Astrocyte (in vitro differentiated cells and primary cell): ENCODE measurements around the gene MAST2. TPM values are rescaled to one million over a fixed set of nuclear protein-coding genes. Genes with fewer than 3 reads are reported as not detected.
A peak's percentile ranks its signal among the peaks of the same experiment; 100 is the strongest.
"Not testable (repeated sequence)": the region's sequence is repeated elsewhere in the genome, so short reads cannot be mapped to it uniquely, and the experiment has no call there.

ENCODE experiments used
- DNase-seq: peaks from one replicate; pipeline ENCODE4 v3.0.0-alpha.2; 2010; ENCODE audit warnings: low read depth
- FAIRE-seq: peaks from 2 replicates; lab custom pipeline; 2011; peaks lifted over from hg19 to GRCh38; lab: Jason Lieb, UNC
- H2AFZ ChIP-seq: 2 replicates; pipeline ENCODE4 v1.6.0; 2012; ENCODE audit warnings: low read depth, low read length, inconsistent platforms
- H3K27ac ChIP-seq: 2 replicates; pipeline ENCODE4 v1.5.1; 2011; ENCODE audit warnings: low read depth, low read length, inconsistent platforms
- H3K27me3 ChIP-seq: 2 replicates; pipeline ENCODE4 v1.6.0; 2011; ENCODE audit warnings: low read length, inconsistent platforms; ENCODE audit not compliant: insufficient read depth
- H3K36me3 ChIP-seq: 2 replicates; pipeline ENCODE4 v1.5.1; 2011; ENCODE audit warnings: low read length, inconsistent platforms; ENCODE audit not compliant: insufficient read depth
- H3K4me1 ChIP-seq: 2 replicates; pipeline ENCODE4 v1.5.1; 2011; ENCODE audit warnings: low read length, inconsistent platforms; ENCODE audit not compliant: insufficient read depth
- H3K4me2 ChIP-seq: 2 replicates; pipeline ENCODE4 v1.6.0; 2012; ENCODE audit warnings: low read length, inconsistent platforms
- H3K4me3 ChIP-seq: 2 replicates; pipeline ENCODE4 v1.5.1; 2011; ENCODE audit warnings: low read depth, mild to moderate bottlenecking, low read length, inconsistent platforms; ENCODE audit not compliant: insufficient read depth
- H3K79me2 ChIP-seq: 2 replicates; pipeline ENCODE4 v1.6.0; 2012; ENCODE audit warnings: mild to moderate bottlenecking, low read length, inconsistent platforms; ENCODE audit not compliant: insufficient read depth
- H3K9ac ChIP-seq: 2 replicates; pipeline ENCODE4 v1.6.0; 2012; ENCODE audit warnings: mild to moderate bottlenecking, low read length, inconsistent platforms
- H3K9me3 ChIP-seq: 2 replicates; pipeline ENCODE4 v1.5.1; 2012; ENCODE audit warnings: low read depth, mild to moderate bottlenecking, low read length, inconsistent platforms; ENCODE audit not compliant: insufficient read depth
- H4K20me1 ChIP-seq: 2 replicates; pipeline ENCODE4 v1.6.0; 2012; ENCODE audit warnings: low read length, inconsistent platforms; ENCODE audit not compliant: insufficient read depth
- H3K27ac Mint-ChIP-seq: one replicate; pipeline ENCODE4 v1.8.0; 2021; ENCODE audit warnings: mild to moderate bottlenecking, mixed read lengths; ENCODE audit not compliant: unreplicated experiment
- H3K27me3 Mint-ChIP-seq: one replicate; pipeline ENCODE4 v1.8.0; 2021; ENCODE audit warnings: low read depth, mixed read lengths; ENCODE audit not compliant: unreplicated experiment
- H3K36me3 Mint-ChIP-seq: one replicate; pipeline ENCODE4 v1.8.0; 2021; ENCODE audit warnings: low read depth, mixed read lengths; ENCODE audit not compliant: unreplicated experiment
- H3K4me1 Mint-ChIP-seq: one replicate; pipeline ENCODE4 v1.8.0; 2021; ENCODE audit warnings: low read depth, mixed read lengths; ENCODE audit not compliant: unreplicated experiment
- H3K4me3 Mint-ChIP-seq: one replicate; pipeline ENCODE4 v1.8.0; 2021; ENCODE audit warnings: mild to moderate bottlenecking, moderate library complexity, mixed read lengths; ENCODE audit not compliant: unreplicated experiment
- H3K9me3 Mint-ChIP-seq: one replicate; pipeline ENCODE4 v1.8.0; 2021; ENCODE audit warnings: mild to moderate bottlenecking, mixed read lengths; ENCODE audit not compliant: unreplicated experiment
- CTCF ChIP-seq: IDR thresholded peaks from 2 replicates; pipeline ENCODE4 v1.5.1; 2011; ENCODE audit warnings: low read depth, mild to moderate bottlenecking, inconsistent platforms, low read length, moderate library complexity; ENCODE audit not compliant: insufficient read depth
- EZH2 ChIP-seq: IDR thresholded peaks from 2 replicates; pipeline ENCODE4 v1.6.1; 2012; ENCODE audit warnings: mild to moderate bottlenecking, low read length, inconsistent platforms; ENCODE audit not compliant: insufficient read depth
- total RNA-seq: library from RNA; stranded (reverse); gene quantifications from 2 replicates; pipeline ENCODE4 v1.2.1, GENCODE V29; 2021

MAST2 gene
- total RNA-seq, 1 donor from 2014 or later, result 41.0 TPM

- no peak overlapping the region for H3K4me3 ChIP-seq
- TF ChIP-seq CTCF (peak; percentile 8), EZH2 (no peak)
- H3K9me3 ChIP-seq, result no peaks in the 10 kb centered on the region
- no peak overlapping the region for H3K4me3 Mint-ChIP-seq
- no peak overlapping the region for H3K27ac ChIP-seq
- peaks cover 1% of the 10 kb centered on the region for H3K36me3 Mint-ChIP-seq
- no peaks in the 10 kb centered on the region for H3K36me3 ChIP-seq
- no peak overlapping the region for H3K27ac Mint-ChIP-seq
- no peaks in the 10 kb centered on the region for H3K9me3 Mint-ChIP-seq
- H2AFZ ChIP-seq, result no peak overlapping the region
- peaks cover 14% of the 10 kb centered on the region for H3K79me2 ChIP-seq
- FAIRE-seq (peak; percentile 90), DNase-seq (peak; percentile 53)
- no peak overlapping the region for H3K9ac ChIP-seq
- H4K20me1 ChIP-seq, result peaks cover 10% of the 10 kb centered on the region
- no peaks in the 10 kb centered on the region for H3K27me3 ChIP-seq
- no peaks in the 10 kb centered on the region for H3K4me1 ChIP-seq
- H3K27me3 Mint-ChIP-seq, result no peaks in the 10 kb centered on the region
- peaks cover 8% of the 10 kb centered on the region for H3K4me1 Mint-ChIP-seq
- no peak overlapping the region for H3K4me2 ChIP-seq
These were observed 40.1 kb downstream of the MAST2 start for GRCh38 chr1:45843474-45843905.

GRCh38 chr1:45844000-45844399, 40.6 kb downstream of the MAST2 start:
- peaks cover 14% of the 10 kb centered on the region for H3K79me2 ChIP-seq
- not testable (repeated sequence) for H3K9ac ChIP-seq, FAIRE-seq, H3K4me2 ChIP-seq, H2AFZ ChIP-seq, H3K36me3 ChIP-seq, H3K4me3 Mint-ChIP-seq, H4K20me1 ChIP-seq, H3K27me3 Mint-ChIP-seq, H3K9me3 ChIP-seq, H3K9me3 Mint-ChIP-seq, H3K4me3 ChIP-seq, H3K27me3 ChIP-seq, H3K27ac ChIP-seq, H3K4me1 ChIP-seq, DNase-seq, H3K36me3 Mint-ChIP-seq, H3K27ac Mint-ChIP-seq
- peaks cover 11% of the 10 kb centered on the region for H3K4me1 Mint-ChIP-seq

- peak; percentile 69 for DNase-seq
- Mint-ChIP-seq H3K27ac (no peak overlapping the region), H3K4me1 (peaks cover 12% of the 10 kb centered on the region), H3K36me3 (peaks cover 4% of the 10 kb centered on the region), H3K27me3 (no peaks in the 10 kb centered on the region), H3K4me3 (no peak overlapping the region), H3K9me3 (peaks cover 5% of the 10 kb centered on the region)
- FAIRE-seq, result peak; percentile 75
- Histone ChIP-seq H3K4me3 (no peak overlapping the region), H3K9me3 (no peaks in the 10 kb centered on the region), H3K27ac (no peak overlapping the region), H4K20me1 (peaks cover 9% of the 10 kb centered on the region), H3K36me3 (no peaks in the 10 kb centered on the region), H2AFZ (no peak overlapping the region), H3K27me3 (no peaks in the 10 kb centered on the region), H3K4me1 (no peaks in the 10 kb centered on the region), H3K79me2 (peaks cover 28% of the 10 kb centered on the region), H3K9ac (no peak overlapping the region), H3K4me2 (peak overlapping the region; percentile 28)
- TF ChIP-seq EZH2 (no peak), CTCF (no peak)
These were observed 43.5 kb downstream of the MAST2 start for GRCh38 chr1:45846931-45847330.
